ENCODE measurements around the gene PAK6.

PAK6 gene

DNA sequence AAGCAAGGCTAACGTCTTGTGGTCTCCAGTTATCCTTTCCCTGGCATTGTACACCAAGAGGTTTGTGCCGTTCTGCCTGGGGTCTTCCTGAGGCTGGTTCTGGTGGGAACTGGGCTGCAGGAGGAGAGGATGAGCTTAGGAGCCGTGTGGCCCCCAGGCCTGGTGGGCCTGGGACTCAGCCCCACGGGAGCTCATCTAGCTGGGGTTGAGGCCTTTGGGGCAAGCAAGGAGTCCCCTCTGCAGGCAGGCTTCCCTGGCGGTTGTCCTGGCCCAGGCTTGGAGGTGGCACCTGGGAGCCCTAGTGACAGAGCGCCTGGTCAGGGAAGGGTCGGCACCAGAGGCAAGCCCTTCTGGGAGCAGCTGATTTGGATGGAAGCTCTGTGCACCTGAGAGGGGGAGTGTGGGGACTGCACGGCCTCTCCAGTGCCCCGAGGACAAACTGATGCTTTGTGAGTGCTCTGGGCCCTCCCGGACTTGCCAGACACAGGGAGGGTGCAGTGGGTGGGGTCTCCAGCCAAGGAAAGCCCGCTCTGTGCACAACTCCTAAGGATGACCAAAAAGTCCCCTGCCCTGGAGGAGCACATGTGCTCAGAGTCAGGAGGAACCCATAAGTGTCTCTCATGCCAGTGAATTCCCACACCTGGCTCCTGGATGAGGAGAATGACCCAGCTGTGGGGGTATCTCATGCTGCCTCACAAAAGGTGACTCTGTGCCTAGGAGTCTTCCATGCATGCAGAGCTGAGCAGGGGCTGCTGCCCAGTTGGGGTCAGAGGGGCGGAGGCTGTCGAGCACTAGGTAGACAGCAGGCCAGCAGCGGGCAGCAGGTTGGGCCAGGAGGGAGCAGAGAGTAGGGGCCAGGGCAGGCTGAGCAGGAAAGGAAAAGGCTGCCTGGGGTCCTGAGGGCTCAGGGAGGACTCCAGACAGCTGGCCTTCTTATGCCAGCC is 2.7 kb downstream of the PAK6 start:
- DNase-seq (ENCODE audit: low read depth in 2 of 2), result no peak

DNA sequence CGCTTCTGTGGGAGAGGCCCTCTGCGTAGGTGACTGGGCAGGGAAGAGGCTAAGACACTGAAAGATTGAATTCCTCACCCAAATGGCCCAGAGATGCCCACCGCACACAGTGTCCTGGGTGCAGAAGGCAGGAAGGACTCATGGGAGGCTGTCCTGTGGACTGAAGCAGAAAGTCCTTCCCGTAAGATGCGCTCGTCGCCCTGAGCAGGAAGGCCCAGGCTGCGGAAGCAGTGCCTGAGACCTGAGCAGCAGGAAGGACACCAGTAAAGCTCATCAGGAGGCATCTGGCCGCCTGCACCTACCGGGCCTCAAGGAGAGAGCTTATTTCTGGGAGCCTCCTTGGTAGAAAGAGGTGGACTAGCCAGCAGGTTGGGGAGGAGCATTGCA is 3.3 kb downstream of the PAK6 start:
- no peak for DNase-seq (ENCODE audit: low read depth in 2 of 2)

DNA sequence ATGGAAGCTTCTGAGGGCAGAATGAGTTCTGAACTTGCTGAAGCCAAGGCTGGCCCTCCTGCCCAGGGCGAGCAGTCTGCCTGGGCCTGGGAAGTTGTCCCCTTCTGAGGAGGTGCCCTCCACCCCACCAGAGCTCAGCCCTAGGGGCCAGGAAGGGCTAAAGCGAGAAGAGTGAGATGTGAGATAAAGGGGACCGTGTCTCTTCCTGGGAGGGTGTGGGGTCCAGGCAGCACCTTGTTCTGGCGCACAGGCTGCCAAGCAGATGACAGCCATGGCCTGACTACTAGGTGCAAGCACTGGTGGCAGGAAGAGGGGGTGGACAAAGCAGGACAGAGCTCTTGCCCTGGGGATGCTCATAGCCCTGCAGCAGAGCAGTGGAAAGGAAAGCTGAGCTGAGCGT is 3.7 kb downstream of the PAK6 start:
- no peak for DNase-seq (ENCODE audit: low read depth in 2 of 2)

DNA sequence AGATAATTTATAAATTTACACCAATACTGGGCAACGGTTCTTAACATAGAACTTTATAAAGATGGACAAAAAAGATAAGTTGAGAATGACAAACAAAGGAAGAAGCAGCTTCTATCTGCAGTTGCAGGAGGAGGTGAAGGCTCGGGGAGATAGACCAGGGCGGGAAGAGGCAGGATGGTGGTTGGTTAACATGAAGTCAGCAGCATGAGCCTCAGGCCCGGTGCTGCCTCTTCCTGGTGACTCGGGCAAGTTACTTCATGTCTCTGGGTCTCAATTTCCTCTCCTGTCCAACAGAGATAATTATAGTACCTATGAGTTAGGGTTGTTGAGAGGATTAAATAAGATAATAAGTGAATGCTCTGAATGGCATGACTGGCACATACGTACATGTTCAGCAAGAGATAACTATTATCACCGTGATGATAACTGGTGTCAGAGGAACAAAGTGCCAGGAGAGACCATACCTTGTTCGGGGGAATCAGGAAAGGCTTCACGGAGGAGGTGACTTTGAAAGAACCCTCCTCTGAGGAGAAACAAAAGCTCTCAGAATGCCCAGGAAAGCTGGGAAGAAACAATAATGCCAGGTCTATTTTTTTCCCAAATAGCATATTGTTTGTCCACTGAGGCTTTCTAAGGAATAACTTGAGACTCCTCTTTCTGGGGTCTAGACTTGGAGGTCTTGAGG is 4.4 kb downstream of the PAK6 start:
- DNase-seq (ENCODE audit: low read depth in 2 of 2), result no peak

DNA sequence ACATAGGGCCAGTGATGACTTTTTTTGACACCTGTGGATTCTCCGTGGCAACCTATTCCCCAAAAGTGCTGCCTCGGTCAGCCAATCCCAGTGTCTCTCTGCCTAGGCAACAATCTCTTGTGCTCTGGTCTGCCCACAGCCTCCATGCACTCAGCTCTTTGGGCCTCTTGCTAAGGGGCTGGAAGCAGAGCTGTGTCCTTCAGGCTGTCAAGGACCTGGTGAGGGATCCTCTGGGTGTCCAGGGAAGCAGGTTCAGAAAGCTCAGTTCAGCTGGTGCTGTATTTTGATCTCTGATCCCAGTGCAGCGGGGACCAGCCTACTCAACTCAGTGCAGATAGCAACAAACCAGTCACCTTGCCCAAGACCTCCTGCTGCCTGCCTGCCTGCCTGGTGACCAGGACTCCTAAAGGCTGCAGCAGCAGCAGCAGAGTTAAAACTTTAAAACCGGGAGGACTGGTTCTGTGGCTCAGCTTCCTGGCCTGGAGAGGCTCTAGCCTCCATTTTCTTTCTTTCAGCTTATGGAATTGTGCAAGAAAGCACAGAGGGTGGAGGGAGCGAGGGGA is 6.2 kb downstream of the PAK6 start:
- no peak for DNase-seq (ENCODE audit: low read depth in 2 of 2)

DNA sequence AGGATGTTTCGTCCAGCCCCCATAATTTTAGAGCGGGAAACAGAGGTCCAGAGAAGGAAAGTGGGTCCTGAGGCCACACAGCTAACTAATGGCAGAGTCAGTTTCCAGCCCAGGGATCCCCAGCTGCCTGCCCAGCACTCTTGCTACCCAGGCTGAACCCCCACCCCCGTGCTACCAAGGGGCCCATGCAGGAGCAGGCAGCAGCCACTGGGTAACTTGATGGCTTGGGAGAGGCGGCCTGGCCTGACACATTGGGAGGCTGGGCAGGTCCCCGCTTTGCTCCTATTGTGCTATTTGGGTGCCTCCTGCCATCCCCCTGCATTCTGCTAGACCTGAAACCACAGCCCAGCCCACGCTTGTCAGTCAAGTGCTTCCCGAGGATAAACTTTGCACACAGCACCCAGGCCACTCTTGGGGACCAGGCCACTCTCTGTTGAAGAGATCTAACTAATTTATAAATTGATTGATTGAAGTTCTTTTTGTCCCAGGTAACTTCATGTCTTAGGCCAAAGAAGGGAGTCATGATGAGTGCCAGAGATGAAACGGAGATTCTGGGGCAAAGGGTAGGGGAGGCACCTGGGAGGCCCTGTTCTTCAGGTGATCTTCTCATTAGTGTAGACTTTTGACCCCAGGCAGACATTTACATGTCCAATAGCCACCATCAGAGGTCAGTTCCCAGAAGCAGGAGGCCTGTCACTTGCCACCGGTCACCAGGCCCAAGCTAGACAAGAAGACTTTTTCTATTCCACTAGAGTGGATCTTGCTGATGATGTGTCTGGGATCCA is 7.0 kb downstream of the PAK6 start:
- DNase-seq (ENCODE audit: low read depth in 2 of 2), result no peak

DNA sequence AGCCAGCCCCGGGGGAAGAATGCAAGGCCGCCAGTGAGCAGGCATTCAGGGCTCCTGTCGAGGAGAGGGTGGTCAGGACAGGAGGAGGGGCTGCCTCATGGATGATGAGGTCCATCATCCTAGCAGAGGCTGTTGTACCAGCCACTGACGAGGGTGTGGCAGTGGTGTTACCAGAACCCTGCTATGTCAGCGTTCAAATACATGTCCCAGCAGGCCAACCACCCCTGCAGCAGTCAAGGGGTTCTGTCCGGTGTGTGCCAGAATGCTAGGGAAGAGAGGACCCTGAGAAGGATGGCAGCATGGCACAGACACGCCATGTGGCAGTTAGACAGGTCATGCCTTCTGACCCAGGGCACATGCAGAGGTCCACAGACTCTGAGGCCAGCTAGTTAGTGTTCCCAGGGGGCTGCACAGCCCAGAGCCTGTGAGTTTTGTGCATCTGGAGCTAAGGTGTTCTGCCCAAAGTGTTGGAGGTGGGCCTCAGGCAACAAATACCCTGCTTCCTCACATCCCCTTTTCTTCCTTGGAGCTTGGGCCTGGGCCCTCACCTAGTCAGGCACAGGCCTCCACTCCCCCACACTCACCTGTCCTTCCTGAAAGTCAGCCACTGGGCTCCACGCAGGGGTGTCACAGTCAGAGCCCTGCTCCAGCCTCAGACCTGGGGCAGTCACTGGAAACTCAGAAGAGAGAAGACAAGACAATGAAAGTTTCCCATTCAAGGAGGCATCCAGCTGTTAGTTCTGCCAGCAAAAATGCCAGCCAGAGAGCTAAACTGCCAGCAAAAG is 7.8 kb downstream of the PAK6 start:
- no peak for DNase-seq (ENCODE audit: low read depth in 2 of 2)

DNA sequence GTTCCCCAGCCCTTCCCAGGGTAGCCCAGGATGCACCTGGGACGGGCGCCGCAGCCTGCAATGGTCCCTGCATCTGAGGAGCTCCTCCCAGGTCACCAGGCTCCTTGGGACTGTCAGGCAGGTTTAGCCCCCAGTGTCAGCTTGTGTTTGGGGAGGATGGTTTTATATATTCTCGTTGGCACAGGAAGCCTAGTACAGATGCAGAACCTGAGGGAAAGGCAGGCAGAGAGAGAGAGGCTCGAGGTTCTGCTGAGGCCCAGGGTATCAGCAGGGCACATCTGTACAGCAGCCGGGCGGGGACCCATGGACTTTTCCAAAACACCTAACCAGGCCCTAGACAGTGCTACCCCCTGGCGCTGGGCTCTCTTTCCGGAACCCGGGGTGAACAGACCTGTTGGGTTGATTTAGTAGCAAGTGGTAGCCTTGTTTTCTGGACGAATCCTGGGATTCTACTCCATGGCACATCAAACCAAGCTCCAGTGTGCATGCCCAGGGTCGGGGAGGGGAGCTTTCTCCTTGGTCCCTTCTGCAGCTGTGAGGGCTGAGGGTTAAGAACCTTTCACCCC is 8.6 kb downstream of the PAK6 start:
- no peak for DNase-seq (ENCODE audit: low read depth in 2 of 2)

DNA sequence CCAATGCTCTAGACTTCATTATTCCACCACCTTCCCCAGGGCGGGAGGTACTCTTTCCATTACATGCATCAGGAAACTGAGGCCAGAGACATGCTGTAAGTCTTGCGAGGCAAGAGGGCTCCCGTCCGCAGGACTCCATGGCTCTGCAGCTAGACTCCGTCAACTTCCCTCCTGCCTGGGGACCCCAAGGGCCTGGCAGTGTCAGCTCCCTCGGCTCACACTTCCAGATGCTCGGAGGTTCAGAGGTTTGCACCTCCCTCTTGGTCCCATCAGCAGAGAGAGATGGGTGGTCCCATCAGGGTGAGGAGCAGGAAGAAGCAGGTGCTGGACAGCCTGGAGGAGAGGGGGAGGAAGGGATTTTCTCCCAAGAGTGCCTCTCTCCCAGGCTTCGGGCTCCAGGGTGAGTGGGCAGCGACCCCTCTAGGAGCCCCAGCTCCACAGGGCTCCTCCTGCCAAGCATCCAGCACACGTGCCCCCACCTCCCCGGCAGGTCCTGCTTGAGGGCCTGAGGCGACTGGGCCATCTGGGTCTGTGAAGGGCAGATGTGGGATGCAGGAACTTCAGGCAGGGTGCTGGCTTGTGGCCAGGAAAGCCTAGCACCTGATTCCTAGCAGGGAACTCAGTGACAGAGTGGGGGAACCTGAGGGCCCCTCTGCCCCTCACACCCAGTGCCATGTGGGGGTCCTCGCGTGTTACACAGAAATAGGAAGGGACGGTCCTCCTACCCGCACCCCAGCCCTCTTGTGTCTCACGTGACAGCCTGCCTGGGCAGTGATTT is 9.3 kb downstream of the PAK6 start:
- DNase-seq (ENCODE audit: low read depth in 2 of 2), result no peak

DNA sequence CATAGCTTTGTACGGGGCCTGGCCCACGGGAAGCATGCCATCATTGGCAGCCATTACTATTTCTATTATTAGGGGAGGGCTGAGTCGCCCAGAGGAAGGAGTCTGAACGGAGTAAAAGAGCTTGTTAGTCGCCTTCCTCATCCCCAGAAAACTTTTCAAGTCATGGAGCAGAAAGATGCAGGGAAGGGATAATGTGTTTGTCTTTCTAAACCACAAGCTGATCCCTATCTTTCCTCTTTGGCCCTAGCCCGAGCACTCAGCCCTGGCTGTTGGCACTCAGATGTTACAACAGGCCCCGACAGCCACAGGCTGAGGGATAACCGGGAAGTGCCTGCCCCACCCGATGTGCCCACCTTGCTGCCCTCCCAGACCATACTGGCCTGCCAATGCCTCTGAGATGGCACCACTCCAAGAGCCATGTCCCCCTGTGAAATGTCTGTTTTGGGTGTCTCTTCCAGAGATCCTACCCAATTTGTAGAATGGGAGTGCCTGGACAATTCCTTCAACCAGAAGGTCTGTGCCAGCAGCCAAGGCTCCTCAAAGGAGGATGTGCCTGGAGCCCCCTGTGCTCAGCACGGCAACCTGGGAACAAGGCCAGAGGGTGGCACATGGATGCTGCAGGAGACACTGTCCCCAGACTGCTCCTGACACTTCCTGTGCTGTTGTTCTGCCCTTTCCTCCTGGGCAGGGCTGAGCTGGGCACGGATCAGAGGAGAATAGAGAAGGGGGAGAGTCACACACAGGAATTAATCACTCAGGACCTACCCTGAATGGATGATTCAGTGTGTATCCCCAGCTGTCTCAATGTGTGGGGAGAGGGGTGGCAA is 10.8 kb downstream of the PAK6 start:
- no peak for DNase-seq (ENCODE audit: low read depth in 2 of 2)

DNA sequence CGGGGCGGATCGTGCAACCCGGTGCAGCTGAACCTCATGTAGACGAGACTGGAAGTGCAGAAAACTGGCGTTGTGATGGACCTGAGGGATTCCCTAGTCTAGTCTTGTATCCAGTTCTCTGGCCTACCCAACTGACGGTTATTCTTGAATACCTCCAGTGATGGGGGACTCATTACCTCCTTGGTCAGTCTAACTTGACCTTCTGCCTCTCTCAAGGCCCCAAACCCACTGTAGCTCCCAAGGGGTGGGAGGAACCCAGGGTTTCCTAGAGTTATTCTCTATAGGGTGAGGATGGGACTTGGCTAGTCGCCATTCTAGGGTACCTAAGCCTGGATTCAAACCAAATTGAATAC is 11.4 kb downstream of the PAK6 start:
- DNase-seq (ENCODE audit: low read depth in 2 of 2), result no peak

DNA sequence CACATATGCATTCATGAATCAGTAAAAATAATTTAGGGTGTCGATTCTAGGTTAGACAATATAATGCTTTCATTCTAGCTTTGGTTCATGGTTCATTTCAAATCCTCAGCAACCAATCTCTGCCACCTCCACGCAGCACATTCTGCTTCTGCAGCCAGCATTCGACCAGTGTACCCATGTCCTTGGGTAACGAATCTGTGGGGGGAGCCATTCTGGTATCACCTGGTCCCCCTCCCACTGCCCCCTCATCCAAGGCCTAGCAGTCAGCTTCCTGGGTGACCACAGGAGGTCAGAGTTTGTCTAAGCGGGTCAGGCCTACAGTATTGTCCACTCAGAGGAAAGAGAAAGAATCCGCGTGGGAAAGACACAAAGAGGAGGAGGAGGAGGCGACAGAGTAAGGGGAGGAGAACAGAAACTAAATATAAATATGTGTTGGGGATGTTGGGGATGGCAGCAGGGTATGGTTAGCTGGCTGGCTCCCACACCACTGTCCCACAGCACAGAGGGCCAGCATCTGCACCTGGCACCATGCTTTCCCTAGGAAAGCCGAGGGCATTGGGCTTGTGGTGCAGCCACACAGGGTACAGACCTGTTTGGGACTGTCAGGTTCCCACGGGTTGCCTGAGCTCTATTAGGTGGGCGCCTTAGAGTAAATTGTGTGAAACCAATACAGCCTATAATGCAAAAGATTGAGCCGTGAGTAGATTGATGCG is 12.1 kb downstream of the PAK6 start:
- DNase-seq (ENCODE audit: low read depth in 2 of 2), result no peak

DNA sequence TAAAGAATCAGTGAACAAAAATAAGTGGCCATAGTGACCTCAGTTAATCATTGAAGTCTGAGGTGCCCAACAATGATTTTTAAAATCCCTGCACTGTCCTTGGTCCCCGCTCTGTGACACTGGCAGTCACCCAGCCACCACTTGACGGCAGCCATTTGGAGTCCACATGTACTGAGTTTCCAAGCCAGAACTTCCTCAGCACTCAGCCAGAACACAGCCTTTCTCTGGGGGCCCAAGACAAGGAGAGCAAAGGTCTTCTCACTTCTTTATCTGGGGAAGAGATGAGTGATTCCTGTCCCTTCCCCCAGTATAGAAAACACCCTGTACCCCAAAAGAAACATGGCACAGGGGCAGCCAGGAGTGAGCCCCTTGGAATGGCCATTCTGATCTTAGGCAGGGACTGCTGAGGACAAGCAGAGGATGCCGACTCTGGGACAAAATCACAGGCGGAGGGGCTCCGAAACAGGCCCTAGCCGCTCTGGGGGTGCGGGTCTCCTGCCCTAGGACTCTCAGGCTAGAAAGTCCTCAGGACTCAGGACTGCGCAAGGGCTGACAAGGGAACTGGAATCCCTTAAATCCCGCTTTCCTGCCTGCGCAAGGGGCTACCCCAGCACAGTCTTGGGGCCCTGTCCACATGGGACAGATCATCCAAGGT is 12.8 kb downstream of the PAK6 start:
- no peak for DNase-seq (ENCODE audit: low read depth in 2 of 2)

DNA sequence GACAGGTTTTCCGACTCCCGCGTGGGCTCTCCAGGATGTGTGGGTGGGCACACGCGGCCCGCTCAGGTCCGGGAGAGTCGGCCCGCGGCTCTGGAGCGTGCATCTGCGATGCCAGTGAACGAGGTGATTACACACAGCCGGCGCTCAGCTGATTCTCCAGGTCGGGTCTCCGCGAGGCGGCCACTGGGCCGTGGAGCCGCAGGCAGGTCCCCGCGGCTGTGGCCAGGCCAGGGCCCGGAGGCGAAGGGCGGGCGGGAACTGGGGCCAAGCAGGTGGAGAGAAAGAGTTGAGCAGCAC is 13.2 kb downstream of the PAK6 start:
- DNase-seq (ENCODE audit: low read depth in 2 of 2), result no peak

DNA sequence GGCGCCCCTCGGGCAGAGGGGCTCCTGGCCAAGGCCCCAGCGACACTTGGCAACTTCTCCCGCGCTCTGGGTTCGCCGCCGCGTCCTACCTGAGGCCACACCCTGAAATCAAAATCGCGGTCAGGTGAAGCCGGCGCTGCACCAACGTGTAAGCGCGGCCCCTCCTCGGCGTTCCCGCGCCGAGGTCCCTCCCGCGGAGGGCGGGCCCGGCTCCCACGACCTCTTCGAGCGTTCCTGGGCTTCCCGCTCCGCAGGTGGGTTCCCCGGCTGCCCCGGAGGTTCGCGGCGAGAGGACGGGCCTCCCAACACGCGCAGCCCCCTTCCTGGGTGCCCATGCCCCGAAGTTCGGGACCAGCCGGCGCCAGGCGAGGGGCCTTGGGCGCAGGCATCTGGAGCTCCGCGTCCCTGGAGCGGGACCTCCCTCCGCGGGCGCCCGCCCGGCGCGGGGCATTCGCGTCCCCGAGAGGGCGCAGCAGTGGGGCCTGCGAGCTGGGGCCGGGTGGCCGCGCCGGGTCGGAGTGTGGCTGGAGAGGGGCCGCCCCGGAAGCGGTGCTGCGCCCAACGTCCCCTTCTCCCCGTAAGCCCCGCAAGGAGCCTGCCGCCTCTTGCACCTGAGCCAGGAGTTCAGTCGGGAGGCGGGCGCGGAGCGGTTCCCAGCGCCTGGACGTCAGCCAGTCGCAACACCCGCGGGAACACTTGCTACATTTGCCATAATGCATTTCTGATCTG is 13.7 kb downstream of the PAK6 start:
- DNase-seq (ENCODE audit: low read depth in 2 of 2), result no peak

DNA sequence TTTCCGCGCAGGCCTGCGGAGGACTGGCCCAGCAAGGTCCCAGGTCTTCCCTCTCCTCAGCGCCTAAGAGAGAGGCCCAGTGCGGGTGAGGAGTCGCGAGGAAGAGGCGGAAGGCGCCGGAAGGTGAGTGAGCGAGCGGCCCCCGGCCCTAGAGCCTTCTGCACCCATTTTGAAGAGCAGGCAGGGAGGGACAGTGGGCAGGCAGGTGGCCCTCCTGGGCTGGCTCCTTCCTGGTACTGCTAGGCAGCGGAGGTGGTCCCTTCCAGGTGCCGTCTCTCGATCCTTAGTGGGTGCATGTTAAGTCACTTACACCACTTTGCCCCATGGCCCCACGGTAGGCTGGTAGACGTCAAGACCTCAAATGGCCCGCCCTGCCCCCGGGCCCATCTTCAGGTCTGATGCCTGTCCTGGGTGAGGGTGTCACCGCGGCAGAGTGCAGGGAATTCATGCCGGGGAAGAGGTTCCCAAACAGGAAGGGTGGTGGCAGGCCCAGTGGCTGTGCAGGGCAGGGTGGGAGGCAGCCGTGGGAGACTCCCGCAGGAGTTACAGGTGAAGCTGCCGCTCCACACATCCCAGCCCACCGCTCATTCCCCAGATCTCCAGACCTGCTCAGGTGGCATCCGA is 14.4 kb downstream of the PAK6 start:
- no peak for DNase-seq (ENCODE audit: low read depth in 2 of 2)

DNA sequence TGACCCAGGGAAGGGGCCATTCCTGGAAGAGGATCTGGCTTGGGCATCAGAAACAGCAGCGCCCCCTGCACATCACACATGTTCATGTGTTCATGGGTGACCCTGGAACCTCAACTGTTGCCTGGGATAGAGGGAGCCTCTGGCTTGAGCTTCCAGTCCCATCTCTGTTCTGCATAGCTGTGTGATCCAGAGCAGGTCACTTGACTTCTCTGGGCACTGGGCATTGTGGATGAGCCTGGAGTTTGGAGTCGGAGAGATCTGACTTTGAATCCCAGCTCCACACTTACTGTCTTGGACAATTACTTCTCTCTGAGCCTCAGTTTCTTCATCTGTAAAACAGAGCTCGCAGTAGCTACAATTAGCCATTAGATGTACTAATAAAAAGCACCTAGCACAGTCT is 15.6 kb downstream of the PAK6 start:
- DNase-seq (ENCODE audit: low read depth in 2 of 2), result no peak

Measured in activated CD4-positive, alpha-beta T cell treated with anti-CD3 and anti-CD28 coated beads for 24 hours (primary cell).